Panc1 (cell line): ENCODE measurements around the gene TOR1A.

Experiments
- CTCF ChIP-seq: fragments of 450-650 bp; IDR thresholded peaks from 2 replicates; pipeline ENCODE4 v1.5.1; 2017; ENCODE audit warnings: mild to moderate bottlenecking
- POLR2AphosphoS5 ChIP-seq: IDR thresholded peaks from 2 replicates; pipeline ENCODE4 v1.6.1; 2012; ENCODE audit warnings: mild to moderate bottlenecking, low read depth, low read length, moderate library complexity
- SIN3A ChIP-seq: IDR thresholded peaks from 2 replicates; pipeline ENCODE4 v1.6.1; 2012; ENCODE audit warnings: low read depth, mild to moderate bottlenecking, low read length, moderate library complexity, borderline replicate concordance; ENCODE audit not compliant: insufficient read depth
- TCF7L2 ChIP-seq: IDR thresholded peaks from 2 replicates; pipeline ENCODE4 v1.6.1; 2011; ENCODE audit warnings: mild to moderate bottlenecking, low read depth, low read length, inconsistent platforms
- TF ChIP-seq, protein P1 (sequence below), 2 experiments: IDR thresholded peaks; 2 replicates each; pipeline ENCODE4 v1.6.1; 2011 to 2012; ENCODE audit warnings: low read depth in 2 of 2, control low read depth in 1 of 2, low read length in 1 of 2, mild to moderate bottlenecking in 1 of 2, moderate library complexity in 1 of 2; ENCODE audit not compliant: insufficient read depth in 1 of 2

DNA sequence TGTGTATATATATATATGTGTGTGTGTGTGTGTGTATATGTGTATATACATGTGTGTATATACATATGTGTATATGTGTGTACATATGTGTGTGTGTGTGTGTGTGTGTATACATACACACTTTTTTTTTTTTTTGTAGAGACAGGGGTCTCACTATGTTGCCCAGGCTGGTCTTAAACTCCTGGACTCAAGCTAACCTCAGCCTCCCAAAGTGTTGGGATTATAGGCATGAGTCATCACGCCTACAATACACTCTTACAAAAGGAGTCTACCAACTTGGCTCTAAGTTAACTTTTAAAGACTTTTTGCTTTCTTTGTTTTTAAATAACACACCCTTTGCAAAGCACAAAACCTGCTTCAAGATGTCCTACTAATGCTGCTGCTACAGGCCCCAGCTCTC lies 9.0 kb upstream of the TOR1A start:
- TF ChIP-seq CTCF: no peak
- TF ChIP-seq POLR2AphosphoS5: no peak
- TF ChIP-seq SIN3A: no peak
- TF ChIP-seq, protein P1, sequence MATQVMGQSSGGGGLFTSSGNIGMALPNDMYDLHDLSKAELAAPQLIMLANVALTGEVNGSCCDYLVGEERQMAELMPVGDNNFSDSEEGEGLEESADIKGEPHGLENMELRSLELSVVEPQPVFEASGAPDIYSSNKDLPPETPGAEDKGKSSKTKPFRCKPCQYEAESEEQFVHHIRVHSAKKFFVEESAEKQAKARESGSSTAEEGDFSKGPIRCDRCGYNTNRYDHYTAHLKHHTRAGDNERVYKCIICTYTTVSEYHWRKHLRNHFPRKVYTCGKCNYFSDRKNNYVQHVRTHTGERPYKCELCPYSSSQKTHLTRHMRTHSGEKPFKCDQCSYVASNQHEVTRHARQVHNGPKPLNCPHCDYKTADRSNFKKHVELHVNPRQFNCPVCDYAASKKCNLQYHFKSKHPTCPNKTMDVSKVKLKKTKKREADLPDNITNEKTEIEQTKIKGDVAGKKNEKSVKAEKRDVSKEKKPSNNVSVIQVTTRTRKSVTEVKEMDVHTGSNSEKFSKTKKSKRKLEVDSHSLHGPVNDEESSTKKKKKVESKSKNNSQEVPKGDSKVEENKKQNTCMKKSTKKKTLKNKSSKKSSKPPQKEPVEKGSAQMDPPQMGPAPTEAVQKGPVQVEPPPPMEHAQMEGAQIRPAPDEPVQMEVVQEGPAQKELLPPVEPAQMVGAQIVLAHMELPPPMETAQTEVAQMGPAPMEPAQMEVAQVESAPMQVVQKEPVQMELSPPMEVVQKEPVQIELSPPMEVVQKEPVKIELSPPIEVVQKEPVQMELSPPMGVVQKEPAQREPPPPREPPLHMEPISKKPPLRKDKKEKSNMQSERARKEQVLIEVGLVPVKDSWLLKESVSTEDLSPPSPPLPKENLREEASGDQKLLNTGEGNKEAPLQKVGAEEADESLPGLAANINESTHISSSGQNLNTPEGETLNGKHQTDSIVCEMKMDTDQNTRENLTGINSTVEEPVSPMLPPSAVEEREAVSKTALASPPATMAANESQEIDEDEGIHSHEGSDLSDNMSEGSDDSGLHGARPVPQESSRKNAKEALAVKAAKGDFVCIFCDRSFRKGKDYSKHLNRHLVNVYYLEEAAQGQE (IDR thresholded peaks at IDR 0.05; ENCODE audit: insufficient read depth in 1 of 2, low read depth in 2 of 2, low read length in 1 of 2): no peak
- TF ChIP-seq TCF7L2: no peak
